CD8-positive, alpha-beta memory T cell (primary cell): ENCODE measurements around the gene SFTPA2. TPM values are rescaled to one million over a fixed set of nuclear protein-coding genes. Genes with fewer than 3 reads are reported as not detected.
A peak's percentile ranks its signal among the peaks of the same experiment; 100 is the strongest.
"Not testable (repeated sequence)": the region's sequence is repeated elsewhere in the genome, so short reads cannot be mapped to it uniquely, and the experiment has no call there.

Experiments used
- CTCF ChIA-PET: fragments of 350-600 bp; sonication (Branson Sonifier 250); formaldehyde crosslinking; loops from one replicate; lab custom pipeline; 2021; ENCODE audit warnings: antibody characterized with exemption; lab: Charles Lee
- POLR2A ChIA-PET: fragments of 350-600 bp; sonication (Branson Sonifier 250); formaldehyde crosslinking; loops from one replicate; lab custom pipeline; 2021; ENCODE audit warnings: antibody characterized with exemption; lab: Charles Lee
- DNase-seq, 5 donors: peaks; one replicate each; pipeline versions ENCODE4 v3.0.0 to v3.0.0-alpha.2; 2020 to 2022; ENCODE audit warnings: mixed read lengths in 1 of 5
- H3K27ac ChIP-seq: one replicate; pipeline ENCODE4 v1.7.0; 2013; ENCODE audit warnings: low read depth, mild to moderate bottlenecking, low read length, moderate library complexity
- H3K27me3 ChIP-seq: 2 replicates; pipeline ENCODE4 v1.7.0; 2013; ENCODE audit warnings: low read length, mild to moderate bottlenecking; ENCODE audit not compliant: insufficient read depth, poor library complexity, severe bottlenecking
- H3K36me3 ChIP-seq: 2 replicates; pipeline ENCODE4 v1.7.0; 2013; ENCODE audit warnings: mild to moderate bottlenecking, low read length, moderate library complexity; ENCODE audit not compliant: insufficient read depth
- H3K4me1 ChIP-seq: 2 replicates; pipeline ENCODE4 v1.7.0; 2013; ENCODE audit warnings: mild to moderate bottlenecking, low read length, moderate library complexity; ENCODE audit not compliant: insufficient read depth
- H3K4me3 ChIP-seq: 2 replicates; pipeline ENCODE4 v1.7.0; 2013; ENCODE audit warnings: mild to moderate bottlenecking, low read length
- H3K9me3 ChIP-seq: 2 replicates; pipeline ENCODE4 v1.7.0; 2013; ENCODE audit warnings: mild to moderate bottlenecking, low read length
- H3K27ac Mint-ChIP-seq, 8 donors: one replicate each; pipeline ENCODE4 v1.8.0; 2020 to 2021; ENCODE audit warnings: mixed read lengths in 8 of 8, mild to moderate bottlenecking in 6 of 8, inconsistent platforms in 3 of 8, moderate library complexity in 3 of 8
- H3K27me3 Mint-ChIP-seq, 2 donors: one replicate each; pipeline ENCODE4 v1.8.0; 2020 to 2021; ENCODE audit warnings: mixed read lengths in 2 of 2, mild to moderate bottlenecking in 1 of 2, moderate library complexity in 1 of 2
- H3K36me3 Mint-ChIP-seq, 3 donors: one replicate each; pipeline ENCODE4 v1.8.0; 2020 to 2021; ENCODE audit warnings: mixed read lengths in 3 of 3, inconsistent platforms in 1 of 3, mild to moderate bottlenecking in 1 of 3
- H3K4me1 Mint-ChIP-seq, 3 donors: one replicate each; pipeline ENCODE4 v1.8.0; 2020 to 2021; ENCODE audit warnings: mixed read lengths in 3 of 3, inconsistent platforms in 1 of 3, mild to moderate bottlenecking in 1 of 3
- H3K4me3 Mint-ChIP-seq, 7 donors: one replicate each; pipeline ENCODE4 v1.8.0; 2020 to 2021; ENCODE audit warnings: mixed read lengths in 7 of 7, mild to moderate bottlenecking in 6 of 7, moderate library complexity in 4 of 7, inconsistent platforms in 2 of 7
- H3K9me3 Mint-ChIP-seq, 5 donors: one replicate each; pipeline ENCODE4 v1.8.0; 2020 to 2022; ENCODE audit warnings: mixed read lengths in 5 of 5, mild to moderate bottlenecking in 3 of 5, moderate library complexity in 2 of 5, inconsistent platforms in 1 of 5
- polyA plus RNA-seq: library from polyadenylated mRNA; unstranded; fragments of 300-500 nt; fragmentation: Illumina TruSeq; gene quantifications from one replicate; pipeline ENCODE4 v1.2.3, GENCODE V29; 2021
- total RNA-seq, 2 experiments: library from RNA; stranded (reverse); gene quantifications; one replicate each; pipeline ENCODE4 v1.2.3, GENCODE V29; 2021

Gene SFTPA2
- total and polyA plus RNA-seq, 3 experiments from 2014 or later: not detected

- H3K9me3 ChIP-seq, H3K36me3 Mint-ChIP-seq, H3K27me3 Mint-ChIP-seq, CTCF ChIA-PET, DNase-seq, H3K9me3 Mint-ChIP-seq, H3K4me3 Mint-ChIP-seq, H3K27ac ChIP-seq, H3K27me3 ChIP-seq, H3K4me1 Mint-ChIP-seq, H3K4me3 ChIP-seq, POLR2A ChIA-PET, H3K4me1 ChIP-seq, H3K36me3 ChIP-seq: not testable (repeated sequence)
- peak overlapping the region in 1 of 8 donors; percentile 24 for H3K27ac Mint-ChIP-seq
These were observed 21.9 kb downstream of the SFTPA2 start for GRCh38 chr10:79538311-79538710.

GRCh38 chr10:79533903-79534175 lies 26.4 kb downstream of the SFTPA2 start:
- H3K9me3 Mint-ChIP-seq, CTCF ChIA-PET, H3K27ac Mint-ChIP-seq, H3K27me3 ChIP-seq, H3K4me3 Mint-ChIP-seq, H3K4me3 ChIP-seq, H3K27me3 Mint-ChIP-seq, H3K4me1 Mint-ChIP-seq, H3K27ac ChIP-seq, H3K4me1 ChIP-seq, H3K36me3 ChIP-seq, POLR2A ChIA-PET, DNase-seq, H3K9me3 ChIP-seq, H3K36me3 Mint-ChIP-seq: not testable (repeated sequence)

- H3K4me3 ChIP-seq, H3K4me3 Mint-ChIP-seq, H3K36me3 ChIP-seq, H3K4me1 ChIP-seq, CTCF ChIA-PET, DNase-seq, H3K27ac Mint-ChIP-seq, H3K27ac ChIP-seq, H3K9me3 ChIP-seq, H3K9me3 Mint-ChIP-seq, H3K36me3 Mint-ChIP-seq, POLR2A ChIA-PET, H3K27me3 ChIP-seq, H3K4me1 Mint-ChIP-seq, H3K27me3 Mint-ChIP-seq: not testable (repeated sequence)
These were observed 26.9 kb downstream of the SFTPA2 start for GRCh38 chr10:79533142-79533902.

GRCh38 chr10:79528261-79528660 lies 31.9 kb downstream of the SFTPA2 start:
- DNase-seq, H3K4me3 ChIP-seq, H3K36me3 ChIP-seq, H3K4me3 Mint-ChIP-seq, H3K36me3 Mint-ChIP-seq, H3K9me3 ChIP-seq, H3K9me3 Mint-ChIP-seq, H3K27me3 ChIP-seq, H3K27me3 Mint-ChIP-seq, H3K4me1 Mint-ChIP-seq, POLR2A ChIA-PET, H3K27ac Mint-ChIP-seq, H3K4me1 ChIP-seq, CTCF ChIA-PET, H3K27ac ChIP-seq: not testable (repeated sequence)

GRCh38 chr10:79525049-79525710 lies 35.0 kb downstream of the SFTPA2 start:
- H3K4me3 Mint-ChIP-seq, POLR2A ChIA-PET, H3K27ac Mint-ChIP-seq, H3K27me3 Mint-ChIP-seq, H3K27ac ChIP-seq, DNase-seq, H3K36me3 Mint-ChIP-seq, H3K9me3 Mint-ChIP-seq, CTCF ChIA-PET, H3K4me1 ChIP-seq, H3K9me3 ChIP-seq, H3K4me3 ChIP-seq, H3K36me3 ChIP-seq, H3K4me1 Mint-ChIP-seq, H3K27me3 ChIP-seq: not testable (repeated sequence)

- H3K36me3 Mint-ChIP-seq, DNase-seq, H3K4me3 Mint-ChIP-seq, H3K27me3 Mint-ChIP-seq, H3K4me1 ChIP-seq, H3K36me3 ChIP-seq, H3K9me3 ChIP-seq, H3K4me3 ChIP-seq, H3K27ac ChIP-seq, H3K27me3 ChIP-seq, CTCF ChIA-PET, POLR2A ChIA-PET, H3K27ac Mint-ChIP-seq, H3K4me1 Mint-ChIP-seq, H3K9me3 Mint-ChIP-seq: not testable (repeated sequence)
These were observed 36.9 kb downstream of the SFTPA2 start for GRCh38 chr10:79523157-79523853.

DNA sequence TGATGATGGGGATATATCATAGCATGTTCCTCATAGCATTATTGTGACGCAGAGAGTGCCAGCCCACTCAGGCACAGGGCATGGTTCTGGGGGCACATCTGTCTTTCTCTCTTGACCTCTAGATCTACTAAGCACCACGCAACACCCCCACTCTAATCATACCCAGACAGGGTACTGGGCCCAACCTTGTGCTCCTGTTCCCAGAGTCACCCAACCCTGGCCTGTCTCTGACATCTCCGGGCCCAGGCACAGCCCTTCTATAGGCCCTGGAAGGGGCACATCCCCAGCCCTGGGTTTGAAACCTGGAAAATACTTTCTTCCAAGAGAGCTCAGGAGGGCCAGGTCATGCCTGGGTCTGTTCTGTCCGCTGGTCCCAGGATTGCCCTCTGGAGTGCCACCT lies 37.7 kb downstream of the SFTPA2 start:
- H3K36me3 ChIP-seq, H3K27me3 Mint-ChIP-seq, H3K4me1 Mint-ChIP-seq, H3K27ac ChIP-seq, H3K9me3 Mint-ChIP-seq, POLR2A ChIA-PET, H3K27ac Mint-ChIP-seq, H3K4me3 ChIP-seq, DNase-seq, H3K9me3 ChIP-seq, CTCF ChIA-PET, H3K36me3 Mint-ChIP-seq, H3K4me3 Mint-ChIP-seq, H3K4me1 ChIP-seq, H3K27me3 ChIP-seq: not testable (repeated sequence)

GRCh38 chr10:79521751-79522150 lies 38.5 kb downstream of the SFTPA2 start:
- H3K27ac ChIP-seq, H3K4me1 ChIP-seq, H3K4me1 Mint-ChIP-seq, DNase-seq, H3K4me3 Mint-ChIP-seq, CTCF ChIA-PET, H3K27me3 Mint-ChIP-seq, H3K9me3 ChIP-seq, H3K27ac Mint-ChIP-seq, POLR2A ChIA-PET, H3K9me3 Mint-ChIP-seq, H3K36me3 Mint-ChIP-seq, H3K4me3 ChIP-seq, H3K27me3 ChIP-seq, H3K36me3 ChIP-seq: not testable (repeated sequence)
